Measurements from ENCODE around the gene TSPAN18. TPM values are rescaled to one million over a fixed set of nuclear protein-coding genes. Genes with fewer than 3 reads are reported as not detected.

TSPAN18 gene
- total RNA-seq, 1 donor from 2014 or later, result 717 TPM

GRCh38 chr11:44852159-44852747 lies 125.5 kb downstream of the TSPAN18 start:
- Mint-ChIP-seq H3K27ac (ENCODE audit: unreplicated experiment) (peak overlapping the region; percentile 16), H3K4me1 (ENCODE audit: unreplicated experiment) (peaks cover 81% of the 10 kb centered on the region), H3K36me3 (ENCODE audit: low read depth, unreplicated experiment) (peaks cover 45% of the 10 kb centered on the region), H3K27me3 (ENCODE audit: unreplicated experiment) (peaks cover 24% of the 10 kb centered on the region), H3K4me3 (ENCODE audit: unreplicated experiment) (peak overlapping the region; percentile 17), H3K9me3 (ENCODE audit: unreplicated experiment) (no peaks in the 10 kb centered on the region)
- TF ChIP-seq CTCF (IDR thresholded peaks at IDR 0.05; ENCODE audit: unreplicated experiment), result no peak
- no peak for DNase-seq (ENCODE audit: low spot score)

GRCh38 chr11:44852952-44853351 lies 126.2 kb downstream of the TSPAN18 start:
- peaks cover 28% of the 10 kb centered on the region for H3K27me3 Mint-ChIP-seq (ENCODE audit: unreplicated experiment)
- H3K27ac Mint-ChIP-seq (ENCODE audit: unreplicated experiment), result no peak overlapping the region
- H3K36me3 Mint-ChIP-seq (ENCODE audit: low read depth, unreplicated experiment), result peaks cover 45% of the 10 kb centered on the region
- TF ChIP-seq CTCF (IDR thresholded peaks at IDR 0.05; ENCODE audit: unreplicated experiment), result no peak
- no peak overlapping the region for H3K4me3 Mint-ChIP-seq (ENCODE audit: unreplicated experiment)
- H3K9me3 Mint-ChIP-seq (ENCODE audit: unreplicated experiment), result no peaks in the 10 kb centered on the region
- peaks cover 82% of the 10 kb centered on the region for H3K4me1 Mint-ChIP-seq (ENCODE audit: unreplicated experiment)
- DNase-seq (ENCODE audit: low spot score), result no peak

GRCh38 chr11:44853666-44854065 lies 126.9 kb downstream of the TSPAN18 start:
- Mint-ChIP-seq H3K4me3 (ENCODE audit: unreplicated experiment) (no peak overlapping the region), H3K9me3 (ENCODE audit: unreplicated experiment) (no peaks in the 10 kb centered on the region), H3K27me3 (ENCODE audit: unreplicated experiment) (peaks cover 28% of the 10 kb centered on the region), H3K36me3 (ENCODE audit: low read depth, unreplicated experiment) (peaks cover 47% of the 10 kb centered on the region), H3K4me1 (ENCODE audit: unreplicated experiment) (peaks cover 81% of the 10 kb centered on the region), H3K27ac (ENCODE audit: unreplicated experiment) (no peak overlapping the region)
- TF ChIP-seq CTCF (IDR thresholded peaks at IDR 0.05; ENCODE audit: unreplicated experiment), result no peak
- DNase-seq (ENCODE audit: low spot score), result no peak

- DNase-seq (ENCODE audit: low spot score), result no peak
- TF ChIP-seq CTCF (IDR thresholded peaks at IDR 0.05; ENCODE audit: unreplicated experiment), result no peak
- no peak overlapping the region for H3K4me3 Mint-ChIP-seq (ENCODE audit: unreplicated experiment)
- no peaks in the 10 kb centered on the region for H3K9me3 Mint-ChIP-seq (ENCODE audit: unreplicated experiment)
- no peak overlapping the region for H3K27ac Mint-ChIP-seq (ENCODE audit: unreplicated experiment)
- H3K4me1 Mint-ChIP-seq (ENCODE audit: unreplicated experiment), result peaks cover 76% of the 10 kb centered on the region
- peaks cover 24% of the 10 kb centered on the region for H3K27me3 Mint-ChIP-seq (ENCODE audit: unreplicated experiment)
- H3K36me3 Mint-ChIP-seq (ENCODE audit: low read depth, unreplicated experiment), result peaks cover 46% of the 10 kb centered on the region
Observed at GRCh38 chr11:44854086-44854485, 127.3 kb downstream of the TSPAN18 start.

GRCh38 chr11:44854741-44855492 lies 128.2 kb downstream of the TSPAN18 start:
- no peak for DNase-seq (ENCODE audit: low spot score)
- Mint-ChIP-seq H3K36me3 (ENCODE audit: low read depth, unreplicated experiment) (peaks cover 50% of the 10 kb centered on the region), H3K9me3 (ENCODE audit: unreplicated experiment) (no peaks in the 10 kb centered on the region), H3K27ac (ENCODE audit: unreplicated experiment) (no peak overlapping the region), H3K27me3 (ENCODE audit: unreplicated experiment) (peaks cover 25% of the 10 kb centered on the region), H3K4me1 (ENCODE audit: unreplicated experiment) (peaks cover 68% of the 10 kb centered on the region), H3K4me3 (ENCODE audit: unreplicated experiment) (no peak overlapping the region)
- TF ChIP-seq CTCF (IDR thresholded peaks at IDR 0.05; ENCODE audit: unreplicated experiment), result no peak
